NCI-H1694 (cell line): ENCODE results near the gene MYLK4.

Experiments used
- DNase-seq: peaks from one replicate; lab custom pipeline; 2025; lab: John Stamatoyannopoulos, UW

MYLK4 gene

DNA sequence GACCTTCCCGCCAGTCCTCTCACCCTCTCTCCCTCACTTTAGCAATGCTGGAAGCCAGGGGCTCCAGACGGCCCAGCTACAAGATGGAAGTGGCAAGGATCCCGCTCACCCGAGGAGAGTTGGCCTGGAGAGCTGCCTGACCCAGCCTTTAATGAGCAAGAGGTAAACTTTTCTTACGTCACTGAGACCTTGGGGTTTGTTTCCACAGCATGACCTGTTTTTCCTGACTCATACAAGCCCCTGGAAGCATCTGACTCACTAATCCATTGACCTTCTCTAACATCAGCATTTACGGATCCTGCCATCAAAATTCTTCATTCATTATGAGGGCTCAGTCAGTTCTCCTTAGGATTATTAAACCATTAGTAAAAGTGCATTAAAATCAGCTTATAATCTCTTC lies 120.4 kb downstream of the MYLK4 start:
- DNase-seq: no peak

DNA sequence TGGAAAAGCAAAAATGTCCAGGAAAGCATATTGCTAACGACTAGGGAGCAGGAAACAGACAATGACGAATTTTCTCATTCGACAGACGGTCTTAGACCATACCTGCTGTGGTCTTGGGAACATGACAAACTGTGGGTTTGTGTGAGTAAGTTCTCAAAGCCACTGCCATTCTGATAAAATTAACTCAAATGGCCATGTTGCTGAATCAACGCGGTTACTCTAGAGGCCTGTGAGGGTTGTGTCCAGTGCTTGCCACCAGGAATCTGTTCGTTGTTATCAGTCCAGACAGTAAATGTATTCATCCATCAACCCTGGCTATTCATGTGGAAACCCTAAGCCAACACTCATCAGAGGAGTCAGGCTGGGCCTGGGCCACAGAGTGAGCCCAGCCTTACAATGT lies 124.3 kb downstream of the MYLK4 start:
- no peak for DNase-seq

GRCh38 chr6:2625581-2625980 lies 125.1 kb downstream of the MYLK4 start:
- DNase-seq: no peak

DNA sequence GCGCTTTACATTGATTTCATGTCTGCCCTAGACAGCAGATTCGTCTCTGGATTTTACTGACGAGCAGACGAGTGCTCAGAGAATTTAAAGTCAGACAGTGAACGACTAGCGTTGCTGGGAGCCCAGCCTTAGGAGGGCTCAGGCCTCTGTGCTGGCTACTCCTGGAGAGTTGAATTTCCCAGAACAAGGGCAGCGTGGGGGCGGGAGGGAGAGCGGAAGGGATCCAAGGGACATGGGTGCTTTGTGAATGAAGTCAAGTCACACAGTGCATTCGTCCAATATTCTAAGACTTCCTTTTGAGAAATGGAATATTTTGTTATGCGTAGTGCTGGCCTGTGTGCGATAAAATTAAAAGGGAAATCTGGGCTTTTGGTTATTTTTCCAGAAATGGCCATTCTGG lies 126.5 kb downstream of the MYLK4 start:
- no peak for DNase-seq

- no peak for DNase-seq
Observed at GRCh38 chr6:2623295-2623694, 127.4 kb downstream of the MYLK4 start.

GRCh38 chr6:2622671-2623070 lies 128.1 kb downstream of the MYLK4 start:
- no peak for DNase-seq

DNA sequence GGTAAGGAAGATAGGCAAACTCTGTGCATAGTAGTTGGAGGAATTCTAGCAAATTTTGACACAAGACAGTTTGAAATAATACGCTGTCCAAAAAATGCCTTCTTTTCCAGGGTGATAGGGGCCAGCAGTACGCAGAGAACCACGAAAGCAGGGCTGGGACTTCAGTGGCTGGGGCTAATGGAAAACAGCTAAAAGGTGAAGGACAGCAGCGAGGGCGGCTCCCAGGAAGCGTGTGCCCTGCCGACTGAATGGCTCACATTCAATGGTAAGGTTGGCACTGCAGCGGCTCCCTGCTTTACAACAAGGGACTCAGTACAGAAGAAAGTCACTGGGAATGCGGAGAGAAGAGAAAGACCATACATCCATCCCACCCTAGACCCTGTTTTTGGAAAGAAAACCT lies 131.1 kb downstream of the MYLK4 start:
- DNase-seq: no peak

DNA sequence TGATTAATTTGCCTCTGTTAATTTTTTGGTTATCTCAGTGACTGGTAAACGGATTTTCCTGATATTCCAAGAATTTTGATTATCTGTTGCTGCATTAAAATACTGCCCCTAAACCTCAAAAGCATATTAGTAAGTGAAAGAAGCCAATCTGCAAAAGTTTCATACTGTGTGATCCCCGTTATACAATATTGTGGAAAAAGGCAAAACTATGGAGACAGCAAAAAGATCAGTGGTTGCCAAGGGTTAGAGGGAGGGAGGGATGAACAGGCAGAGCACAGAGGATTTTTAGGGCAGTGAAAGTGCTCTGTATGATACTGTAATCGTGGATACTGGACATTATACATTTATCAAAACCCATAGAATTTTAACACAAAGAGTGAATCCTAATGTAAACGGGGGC lies 133.0 kb downstream of the MYLK4 start:
- DNase-seq: no peak

- no peak for DNase-seq
Observed at GRCh38 chr6:2616811-2617210, 133.9 kb downstream of the MYLK4 start.

DNA sequence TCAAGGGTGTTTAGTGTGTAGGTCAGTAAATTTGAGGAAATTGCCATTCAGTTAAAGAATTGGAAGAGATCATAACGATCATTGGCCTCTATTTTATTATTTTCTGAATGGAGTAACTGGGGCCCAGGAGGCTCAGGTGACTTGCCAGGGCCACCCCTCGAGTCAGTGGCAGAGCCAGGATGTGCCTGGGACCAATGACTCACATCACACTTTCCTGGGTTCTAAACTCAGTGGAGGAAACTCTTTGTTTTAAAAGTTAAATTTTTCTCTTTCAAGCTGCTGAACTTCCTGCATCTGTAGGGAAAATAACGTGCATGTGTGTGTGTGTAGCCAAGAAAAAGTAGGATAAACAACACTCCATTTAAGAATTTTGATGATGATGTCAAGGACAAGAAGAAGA lies 135.5 kb downstream of the MYLK4 start:
- no peak for DNase-seq

- no peak for DNase-seq
Observed at GRCh38 chr6:2614846-2615245, 135.9 kb downstream of the MYLK4 start.

DNA sequence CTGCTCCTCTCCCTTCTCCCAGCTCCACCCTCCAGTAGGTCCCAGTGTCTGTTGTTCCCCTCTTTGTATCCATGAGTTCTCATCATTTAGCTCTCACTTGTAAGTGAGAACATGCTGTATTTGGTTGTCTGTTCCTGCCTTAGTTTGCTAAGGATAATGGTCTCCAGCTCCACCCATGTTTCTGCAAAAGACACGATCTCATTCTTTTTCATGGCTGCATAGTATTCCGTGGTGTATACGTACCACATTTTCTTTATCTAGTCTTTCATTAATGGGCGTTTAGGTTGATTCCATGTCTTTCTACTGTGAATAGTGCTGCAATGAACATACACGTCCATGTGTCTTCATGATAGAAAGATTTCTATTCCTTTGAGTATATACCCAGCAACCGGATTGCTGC lies 136.6 kb downstream of the MYLK4 start:
- DNase-seq: no peak
